Central memory CD8-positive, alpha-beta T cell (primary cell): Measurements from ENCODE around the gene KIAA0825.
"Not testable (repeated sequence)": the region's sequence is repeated elsewhere in the genome, so short reads cannot be mapped to it uniquely, and the experiment has no call there.

Source experiments
- ATAC-seq: fragments of 150-1000 bp; cut with Tn5 transposase; replicated peaks from 2 replicates; pipeline ENCODE4 v1.10.0; 2022; ENCODE audit warnings: mild to moderate bottlenecking, moderate FRiP score, moderate number of reproducible peaks; ENCODE audit not compliant: poor library complexity, severe bottlenecking; ENCODE audit errors: extremely low read depth
- DNase-seq, 2 donors: peaks; one replicate each; pipeline ENCODE4 v3.0.0; 2021; ENCODE audit warnings: low spot score in 2 of 2
- H3K27ac Mint-ChIP-seq: one replicate; pipeline ENCODE4 v1.8.0; 2022; ENCODE audit warnings: low read depth, mild to moderate bottlenecking, moderate library complexity, mixed read lengths
- H3K27me3 Mint-ChIP-seq: one replicate; pipeline ENCODE4 v1.8.0; 2022; ENCODE audit warnings: mixed read lengths
- H3K36me3 Mint-ChIP-seq: one replicate; pipeline ENCODE4 v1.8.0; 2022; ENCODE audit warnings: mild to moderate bottlenecking, moderate library complexity, mixed read lengths; ENCODE audit not compliant: insufficient read depth
- H3K4me1 Mint-ChIP-seq: one replicate; pipeline ENCODE4 v1.8.0; 2022; ENCODE audit warnings: mixed read lengths
- H3K4me3 Mint-ChIP-seq: one replicate; pipeline ENCODE4 v1.8.0; 2022; ENCODE audit warnings: mild to moderate bottlenecking, moderate library complexity, mixed read lengths
- H3K9me3 Mint-ChIP-seq: one replicate; pipeline ENCODE4 v1.8.0; 2022; ENCODE audit warnings: mixed read lengths

The KIAA0825 gene

GRCh38 chr5:94153736-94154450 is 464.5 kb downstream of the KIAA0825 start:
- ATAC-seq (no peak), DNase-seq (no peak)
- H3K36me3 Mint-ChIP-seq: no peaks in the 10 kb centered on the region
- peaks cover 3% of the 10 kb centered on the region for H3K9me3 Mint-ChIP-seq
- H3K4me3 Mint-ChIP-seq: no peak overlapping the region
- H3K4me1 Mint-ChIP-seq: no peaks in the 10 kb centered on the region
- H3K27ac Mint-ChIP-seq: no peak overlapping the region
- H3K27me3 Mint-ChIP-seq: no peaks in the 10 kb centered on the region

- not testable (repeated sequence) for H3K4me1 Mint-ChIP-seq, H3K4me3 Mint-ChIP-seq, H3K27ac Mint-ChIP-seq, ATAC-seq, DNase-seq, H3K36me3 Mint-ChIP-seq, H3K9me3 Mint-ChIP-seq
- peaks cover 50% of the 10 kb centered on the region for H3K27me3 Mint-ChIP-seq
Measured at GRCh38 chr5:94143621-94144020, 474.8 kb downstream of the KIAA0825 start.

DNA sequence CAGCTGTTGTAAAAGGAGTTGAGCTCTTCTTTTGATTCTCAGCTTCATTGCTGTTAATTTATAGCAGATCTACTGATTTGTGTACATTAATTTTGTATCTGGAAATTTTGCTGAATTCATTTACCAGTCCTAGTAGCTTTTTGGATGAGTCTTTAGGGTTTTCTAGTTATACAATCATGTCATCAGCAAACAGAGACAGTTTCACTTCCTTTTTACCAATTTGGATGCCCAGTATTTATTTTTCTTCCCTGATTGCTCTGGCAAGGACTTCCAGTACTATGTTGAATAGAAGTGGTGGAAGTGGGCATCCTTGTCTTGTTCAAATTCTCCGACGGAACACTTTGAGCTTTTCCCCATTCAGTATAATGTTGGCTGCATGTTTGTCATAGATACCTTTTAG is 478.1 kb downstream of the KIAA0825 start:
- Mint-ChIP-seq H3K4me3 (no peak overlapping the region), H3K9me3 (peaks cover 9% of the 10 kb centered on the region), H3K27me3 (peaks cover 48% of the 10 kb centered on the region), H3K36me3 (peaks cover 2% of the 10 kb centered on the region), H3K27ac (no peak overlapping the region), H3K4me1 (no peaks in the 10 kb centered on the region)
- DNase-seq: no peak
- ATAC-seq: no peak

- DNase-seq (no peak), ATAC-seq (no peak)
- Mint-ChIP-seq H3K4me1 (no peaks in the 10 kb centered on the region), H3K27me3 (peaks cover 14% of the 10 kb centered on the region), H3K27ac (no peak overlapping the region), H3K9me3 (no peaks in the 10 kb centered on the region), H3K36me3 (peaks cover 2% of the 10 kb centered on the region), H3K4me3 (no peak overlapping the region)
Measured at GRCh38 chr5:94130077-94130476, 488.3 kb downstream of the KIAA0825 start.

DNA sequence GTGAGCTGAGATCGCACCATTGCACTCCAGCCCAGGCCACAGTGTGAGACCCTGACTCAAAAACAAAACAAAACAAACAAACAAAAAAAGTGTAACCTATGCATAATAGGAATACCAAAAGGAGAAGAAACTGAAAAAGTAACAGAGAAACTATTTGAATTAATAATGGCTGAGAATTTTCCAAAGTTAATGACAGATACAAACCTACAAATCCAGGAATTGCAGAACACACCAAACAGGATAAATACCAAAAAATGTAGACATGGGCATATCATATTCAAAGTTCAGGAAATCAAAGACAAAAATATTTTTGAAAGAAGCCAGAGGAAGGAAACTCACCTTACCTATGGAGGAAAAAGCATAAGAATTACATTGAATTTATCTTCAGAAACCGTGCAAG is 493.3 kb downstream of the KIAA0825 start:
- Mint-ChIP-seq H3K4me1 (no peaks in the 10 kb centered on the region), H3K27me3 (peaks cover 33% of the 10 kb centered on the region), H3K9me3 (no peaks in the 10 kb centered on the region), H3K4me3 (no peak overlapping the region), H3K27ac (no peak overlapping the region), H3K36me3 (no peaks in the 10 kb centered on the region)
- DNase-seq (no peak), ATAC-seq (no peak)

DNA sequence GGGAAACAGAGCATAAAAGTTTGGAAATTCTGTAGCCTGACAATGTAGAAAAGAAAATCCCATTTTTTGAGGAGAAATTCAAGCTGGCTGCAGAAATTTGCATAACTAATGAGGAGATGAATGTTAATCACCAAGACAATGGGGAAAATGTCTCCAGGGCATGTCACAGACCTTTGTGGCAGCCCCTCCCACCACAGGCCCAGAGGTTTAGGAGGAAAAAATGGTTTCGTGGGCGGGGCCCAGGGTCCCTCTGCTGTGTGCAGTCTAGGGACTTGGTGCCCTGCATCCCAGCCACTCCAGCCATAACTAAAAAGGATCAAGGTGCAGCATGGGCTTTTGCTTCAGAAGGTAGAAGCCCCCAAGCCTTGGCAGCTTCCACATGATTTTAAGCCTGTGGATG is 502.1 kb downstream of the KIAA0825 start:
- H3K27me3 Mint-ChIP-seq: peaks cover 57% of the 10 kb centered on the region
- ATAC-seq, H3K27ac Mint-ChIP-seq, H3K4me3 Mint-ChIP-seq, H3K36me3 Mint-ChIP-seq, H3K9me3 Mint-ChIP-seq, H3K4me1 Mint-ChIP-seq, DNase-seq: not testable (repeated sequence)

- no peak for DNase-seq
- peaks cover 9% of the 10 kb centered on the region for H3K36me3 Mint-ChIP-seq
- ATAC-seq: no peak
- H3K4me3 Mint-ChIP-seq: no peak overlapping the region
- peaks cover 23% of the 10 kb centered on the region for H3K4me1 Mint-ChIP-seq
- peaks cover 5% of the 10 kb centered on the region for H3K9me3 Mint-ChIP-seq
- no peak overlapping the region for H3K27ac Mint-ChIP-seq
- H3K27me3 Mint-ChIP-seq: peaks cover 35% of the 10 kb centered on the region
Measured at GRCh38 chr5:94113087-94113486, 505.3 kb downstream of the KIAA0825 start.

GRCh38 chr5:94111209-94112004 is 507.0 kb downstream of the KIAA0825 start:
- Mint-ChIP-seq H3K4me1 (peaks cover 33% of the 10 kb centered on the region), H3K9me3 (peaks cover 5% of the 10 kb centered on the region), H3K27me3 (peaks cover 26% of the 10 kb centered on the region), H3K36me3 (peaks cover 9% of the 10 kb centered on the region), H3K27ac (peak overlapping the region; percentile 96), H3K4me3 (peak overlapping the region; percentile 94)
- peak; percentile 82 to 84 for DNase-seq
- peak; percentile 94 for ATAC-seq

GRCh38 chr5:94103514-94104245 is 514.7 kb downstream of the KIAA0825 start:
- Mint-ChIP-seq H3K4me1 (peaks cover 76% of the 10 kb centered on the region), H3K27me3 (no peaks in the 10 kb centered on the region), H3K36me3 (peaks cover 3% of the 10 kb centered on the region), H3K27ac (no peak overlapping the region), H3K4me3 (no peak overlapping the region), H3K9me3 (peaks cover 6% of the 10 kb centered on the region)
- DNase-seq (no peak), ATAC-seq (no peak)
